Neural cell (in vitro differentiated cells): ENCODE measurements around the gene PRRT4.

Experiments
- CTCF ChIP-seq: fragments of 450-650 bp; IDR thresholded peaks from 2 replicates; pipeline ENCODE4 v1.5.1; 2014; ENCODE audit warnings: antibody characterized with exemption, mild to moderate bottlenecking, moderate library complexity; ENCODE audit not compliant: poor library complexity, severe bottlenecking
- EP300 ChIP-seq: fragments of 450-650 bp; conservative IDR thresholded peaks from 2 replicates; pipeline ENCODE4 v1.6.1; 2014; ENCODE audit warnings: antibody characterized with exemption, mild to moderate bottlenecking, moderate library complexity; ENCODE audit not compliant: poor library complexity, severe bottlenecking
- EZH2 ChIP-seq: fragments of 200-600, 300-800 bp; shearing (Covaris generic), sonication (generic); IDR thresholded peaks from 2 replicates; pipeline ENCODE4 v1.6.1; 2014; ENCODE audit warnings: antibody characterized with exemption, low read length, borderline replicate concordance, mild to moderate bottlenecking; ENCODE audit not compliant: insufficient read depth, poor library complexity, severe bottlenecking
- POLR2AphosphoS5 ChIP-seq: IDR thresholded peaks from 2 replicates; pipeline ENCODE4 v1.6.1; 2012
- RAD21 ChIP-seq: fragments of 450-650 bp; conservative IDR thresholded peaks from 2 replicates; pipeline ENCODE4 v1.6.1; 2014; ENCODE audit warnings: antibody characterized with exemption, mild to moderate bottlenecking, moderate library complexity
- REST ChIP-seq: IDR thresholded peaks from 2 replicates; pipeline ENCODE4 v1.6.1; 2012; ENCODE audit warnings: borderline replicate concordance
- TAF1 ChIP-seq: IDR thresholded peaks from 2 replicates; pipeline ENCODE4 v1.6.1; 2012; ENCODE audit warnings: low read depth

- no peak for TF ChIP-seq CTCF
- TF ChIP-seq TAF1, result no peak
- TF ChIP-seq POLR2AphosphoS5, result no peak
- no peak for TF ChIP-seq EZH2
- TF ChIP-seq REST, result no peak
- no peak for TF ChIP-seq RAD21
- TF ChIP-seq EP300, result no peak
Observed at GRCh38 chr7:128370491-128370890, 9.0 kb upstream of the PRRT4 start.
